ENCODE results near the gene OSBP2.

Gene OSBP2

DNA sequence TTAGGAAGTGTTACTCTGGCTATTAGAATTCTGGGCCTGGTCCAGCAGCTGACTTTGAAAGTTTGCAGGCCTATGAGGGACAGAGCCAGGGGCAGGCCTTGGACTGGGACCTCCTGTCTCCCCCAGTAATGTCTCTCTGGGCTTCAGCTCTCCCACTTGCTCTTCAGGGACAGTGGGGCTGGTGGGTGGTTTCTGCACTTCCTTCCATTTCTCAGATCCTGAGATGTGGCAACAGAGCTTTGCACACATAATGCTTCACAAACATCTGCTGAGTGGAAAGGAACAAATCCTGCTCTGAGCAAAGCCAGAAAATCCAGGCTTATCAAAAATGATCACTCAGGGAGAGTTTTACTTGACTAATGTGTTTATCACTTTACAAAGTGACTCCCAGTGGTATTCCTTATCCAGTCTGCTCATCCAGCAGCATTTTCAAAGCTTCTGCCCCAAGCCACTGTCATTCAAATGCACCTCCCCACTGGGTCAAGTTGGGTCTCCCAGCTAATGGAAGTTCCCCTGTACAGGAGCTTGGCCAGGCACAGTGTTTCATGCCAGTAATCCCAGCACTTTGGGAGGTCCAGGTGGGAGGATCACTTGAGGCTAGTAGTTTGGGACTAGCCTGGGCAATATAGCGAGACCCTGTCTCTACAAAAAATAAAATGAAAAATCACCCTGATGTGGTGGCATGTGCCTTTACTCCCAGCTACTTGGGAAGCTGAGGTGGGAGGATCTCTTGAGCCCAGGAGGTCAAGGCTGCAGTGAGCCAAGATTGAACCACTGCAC, 13.5 kb upstream of the OSBP2 start (continued):
- TF ChIP-seq, protein P1, sequence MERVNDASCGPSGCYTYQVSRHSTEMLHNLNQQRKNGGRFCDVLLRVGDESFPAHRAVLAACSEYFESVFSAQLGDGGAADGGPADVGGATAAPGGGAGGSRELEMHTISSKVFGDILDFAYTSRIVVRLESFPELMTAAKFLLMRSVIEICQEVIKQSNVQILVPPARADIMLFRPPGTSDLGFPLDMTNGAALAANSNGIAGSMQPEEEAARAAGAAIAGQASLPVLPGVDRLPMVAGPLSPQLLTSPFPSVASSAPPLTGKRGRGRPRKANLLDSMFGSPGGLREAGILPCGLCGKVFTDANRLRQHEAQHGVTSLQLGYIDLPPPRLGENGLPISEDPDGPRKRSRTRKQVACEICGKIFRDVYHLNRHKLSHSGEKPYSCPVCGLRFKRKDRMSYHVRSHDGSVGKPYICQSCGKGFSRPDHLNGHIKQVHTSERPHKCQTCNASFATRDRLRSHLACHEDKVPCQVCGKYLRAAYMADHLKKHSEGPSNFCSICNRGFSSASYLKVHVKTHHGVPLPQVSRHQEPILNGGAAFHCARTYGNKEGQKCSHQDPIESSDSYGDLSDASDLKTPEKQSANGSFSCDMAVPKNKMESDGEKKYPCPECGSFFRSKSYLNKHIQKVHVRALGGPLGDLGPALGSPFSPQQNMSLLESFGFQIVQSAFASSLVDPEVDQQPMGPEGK (CRISPR knock-in tag; IDR thresholded peaks at IDR 0.05; ENCODE audit: borderline replicate concordance): no peak
- no peak for TF ChIP-seq BACH2 (CRISPR knock-in tag; IDR thresholded peaks at IDR 0.05; ENCODE audit: borderline replicate concordance)
- TF ChIP-seq ZFP3 (CRISPR knock-in tag; IDR thresholded peaks at IDR 0.05): no peak
- TF ChIP-seq RARB (CRISPR knock-in tag; IDR thresholded peaks at IDR 0.05): no peak
- TF ChIP-seq SNAI2 (CRISPR knock-in tag; IDR thresholded peaks at IDR 0.05): no peak
- TF ChIP-seq ZNF70 (CRISPR knock-in tag; IDR thresholded peaks at IDR 0.05): no peak
- TF ChIP-seq, protein P2, sequence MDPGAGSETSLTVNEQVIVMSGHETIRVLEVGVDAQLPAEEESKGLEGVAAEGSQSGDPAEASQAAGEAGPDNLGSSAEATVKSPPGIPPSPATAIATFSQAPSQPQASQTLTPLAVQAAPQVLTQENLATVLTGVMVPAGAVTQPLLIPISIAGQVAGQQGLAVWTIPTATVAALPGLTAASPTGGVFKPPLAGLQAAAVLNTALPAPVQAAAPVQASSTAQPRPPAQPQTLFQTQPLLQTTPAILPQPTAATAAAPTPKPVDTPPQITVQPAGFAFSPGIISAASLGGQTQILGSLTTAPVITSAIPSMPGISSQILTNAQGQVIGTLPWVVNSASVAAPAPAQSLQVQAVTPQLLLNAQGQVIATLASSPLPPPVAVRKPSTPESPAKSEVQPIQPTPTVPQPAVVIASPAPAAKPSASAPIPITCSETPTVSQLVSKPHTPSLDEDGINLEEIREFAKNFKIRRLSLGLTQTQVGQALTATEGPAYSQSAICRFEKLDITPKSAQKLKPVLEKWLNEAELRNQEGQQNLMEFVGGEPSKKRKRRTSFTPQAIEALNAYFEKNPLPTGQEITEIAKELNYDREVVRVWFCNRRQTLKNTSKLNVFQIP (CRISPR knock-in tag; IDR thresholded peaks at IDR 0.05; ENCODE audit: borderline replicate concordance, low read depth): no peak
- no peak for TF ChIP-seq ZC3H10 (CRISPR knock-in tag; IDR thresholded peaks at IDR 0.05)

DNA sequence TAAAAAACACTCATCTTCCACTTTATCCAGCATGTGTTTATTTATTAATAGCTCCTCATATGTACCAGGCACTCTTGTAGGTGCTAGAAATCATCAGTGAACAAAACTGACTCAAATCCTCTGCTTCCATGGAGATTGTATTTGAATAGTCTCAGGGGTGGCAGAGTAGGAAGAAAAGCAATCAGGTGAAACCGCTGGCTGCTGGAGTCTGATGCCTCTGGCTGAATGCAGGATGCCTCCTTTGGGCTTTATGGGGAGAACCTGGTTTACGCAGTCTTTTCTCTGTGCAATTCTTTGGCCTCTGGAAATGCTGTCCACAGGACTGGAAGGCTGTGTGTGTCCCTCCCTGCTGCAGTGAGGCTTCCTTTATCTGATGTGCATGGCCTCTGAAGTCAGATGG, 12.8 kb upstream of the OSBP2 start:
- ATAC-seq: no peak
- TF ChIP-seq TOX (CRISPR knock-in tag; IDR thresholded peaks at IDR 0.05; ENCODE audit: borderline replicate concordance): no peak

DNA sequence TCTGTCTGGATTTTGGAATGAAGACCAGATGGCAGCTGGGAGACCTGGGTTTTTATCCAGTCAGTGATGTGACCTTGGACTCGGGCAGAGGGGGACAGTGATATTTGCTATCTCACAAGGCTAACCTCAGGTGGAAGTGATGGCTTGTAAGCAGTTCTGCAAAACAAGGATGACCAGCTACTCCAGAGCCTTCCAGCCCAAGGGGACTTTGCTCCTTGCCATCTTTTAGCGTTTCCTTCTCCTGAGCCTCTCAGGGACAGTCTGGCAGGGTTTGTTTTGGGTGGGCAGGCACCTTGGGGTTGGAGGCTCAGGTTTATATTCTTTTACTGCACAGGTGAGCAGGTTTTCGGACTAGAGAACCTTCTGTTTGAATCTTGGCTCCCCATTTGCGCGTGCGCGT, 9.5 kb upstream of the OSBP2 start:
- ATAC-seq: no peak

More for the DNA sequence above, 9.5 kb upstream of the OSBP2 start:
- TF ChIP-seq BACH2 (CRISPR knock-in tag; IDR thresholded peaks at IDR 0.05; ENCODE audit: borderline replicate concordance) (no peak), PPARA (CRISPR knock-in tag; IDR thresholded peaks at IDR 0.05; ENCODE audit: borderline replicate concordance) (no peak), RARB (CRISPR knock-in tag; IDR thresholded peaks at IDR 0.05) (no peak), ARNTL (CRISPR knock-in tag; IDR thresholded peaks at IDR 0.05; ENCODE audit: borderline replicate concordance, low read depth) (no peak), TOX (CRISPR knock-in tag; IDR thresholded peaks at IDR 0.05; ENCODE audit: borderline replicate concordance) (no peak), SNAI2 (CRISPR knock-in tag; IDR thresholded peaks at IDR 0.05) (no peak), CSDC2 (CRISPR knock-in tag; IDR thresholded peaks at IDR 0.05) (no peak), ESRRG (CRISPR knock-in tag; IDR thresholded peaks at IDR 0.05) (no peak), TCF4 (CRISPR knock-in tag; IDR thresholded peaks at IDR 0.05; ENCODE audit: borderline replicate concordance) (no peak), OSR1 (CRISPR knock-in tag; IDR thresholded peaks at IDR 0.05) (no peak), GLIS3 (CRISPR knock-in tag; IDR thresholded peaks at IDR 0.05) (no peak)
- TF ChIP-seq, protein P2 (CRISPR knock-in tag; IDR thresholded peaks at IDR 0.05; ENCODE audit: borderline replicate concordance, low read depth): no peak
- TF ChIP-seq, protein P3, sequence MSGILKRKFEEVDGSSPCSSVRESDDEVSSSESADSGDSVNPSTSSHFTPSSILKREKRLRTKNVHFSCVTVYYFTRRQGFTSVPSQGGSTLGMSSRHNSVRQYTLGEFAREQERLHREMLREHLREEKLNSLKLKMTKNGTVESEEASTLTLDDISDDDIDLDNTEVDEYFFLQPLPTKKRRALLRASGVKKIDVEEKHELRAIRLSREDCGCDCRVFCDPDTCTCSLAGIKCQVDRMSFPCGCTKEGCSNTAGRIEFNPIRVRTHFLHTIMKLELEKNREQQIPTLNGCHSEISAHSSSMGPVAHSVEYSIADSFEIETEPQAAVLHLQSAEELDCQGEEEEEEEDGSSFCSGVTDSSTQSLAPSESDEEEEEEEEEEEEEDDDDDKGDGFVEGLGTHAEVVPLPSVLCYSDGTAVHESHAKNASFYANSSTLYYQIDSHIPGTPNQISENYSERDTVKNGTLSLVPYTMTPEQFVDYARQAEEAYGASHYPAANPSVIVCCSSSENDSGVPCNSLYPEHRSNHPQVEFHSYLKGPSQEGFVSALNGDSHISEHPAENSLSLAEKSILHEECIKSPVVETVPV (CRISPR knock-in tag; IDR thresholded peaks at IDR 0.05): no peak
- TF ChIP-seq, protein P4, sequence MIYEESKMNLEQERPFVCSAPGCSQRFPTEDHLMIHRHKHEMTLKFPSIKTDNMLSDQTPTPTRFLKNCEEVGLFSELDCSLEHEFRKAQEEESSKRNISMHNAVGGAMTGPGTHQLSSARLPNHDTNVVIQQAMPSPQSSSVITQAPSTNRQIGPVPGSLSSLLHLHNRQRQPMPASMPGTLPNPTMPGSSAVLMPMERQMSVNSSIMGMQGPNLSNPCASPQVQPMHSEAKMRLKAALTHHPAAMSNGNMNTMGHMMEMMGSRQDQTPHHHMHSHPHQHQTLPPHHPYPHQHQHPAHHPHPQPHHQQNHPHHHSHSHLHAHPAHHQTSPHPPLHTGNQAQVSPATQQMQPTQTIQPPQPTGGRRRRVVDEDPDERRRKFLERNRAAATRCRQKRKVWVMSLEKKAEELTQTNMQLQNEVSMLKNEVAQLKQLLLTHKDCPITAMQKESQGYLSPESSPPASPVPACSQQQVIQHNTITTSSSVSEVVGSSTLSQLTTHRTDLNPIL (CRISPR knock-in tag; IDR thresholded peaks at IDR 0.05; ENCODE audit: low read depth): no peak
- TF ChIP-seq, protein P1 (CRISPR knock-in tag; IDR thresholded peaks at IDR 0.05; ENCODE audit: borderline replicate concordance): no peak

Data from SK-N-SH treated with all-trans-retinoic acid at 6 μM for 48 hours (cell line).